Diencephalon (tissue), 1 donor: Measurements from ENCODE around the gene PSMD14. TPM values are rescaled to one million over a fixed set of nuclear protein-coding genes. Genes with fewer than 3 reads are reported as not detected.

Source experiments
- small RNA-seq: library from RNA; depleted of rRNA; stranded (forward); fragments of <200 nt; gene quantifications from one replicate; pipeline ENCODE3, GENCODE V24; 2014
- total RNA-seq: library from RNA; depleted of rRNA; stranded (reverse); fragments of >200 nt; gene quantifications from one replicate; pipeline ENCODE4 v1.2.3, GENCODE V29; 2014

The PSMD14 gene
- total RNA-seq: 72.7 TPM

GRCh38 chr2:161308178-161308955 lies at the start of gene PSMD14:
TSS of gene PSMD14 (plus strand) at chr2:161308425. CDS start at chr2:161318826, 10,401 bp downstream.

GRCh38 chr2:161415987-161416707 lies 107.9 kb downstream of the PSMD14 start, which contains the start of gene TBR1:
TSS of gene TBR1 (plus strand) at chr2:161416297. CDS start at chr2:161416411, 114 bp downstream.

Small RNA genes lying within 50 kb of the gene (small RNA-seq; reads per million reads assigned to genes)
- not detected for gene RNA5SP108

Other genes with a start within 250 kb of the PSMD14 start
- 63.4 TPM for gene TANK, start 148.0 kb upstream of the PSMD14 start, total RNA-seq
- gene TBR1, start 107.9 kb downstream of the PSMD14 start, total RNA-seq: 3.9 TPM